ENCODE data around the gene BRD3. TPM values are rescaled to one million over a fixed set of nuclear protein-coding genes. Genes with fewer than 3 reads are reported as not detected.

The BRD3 gene
- total and polyA plus RNA-seq, 2 of the 8 experiments (the other 6 are each of a cell fraction or from before 2014, with no cell fraction given), result 31.0 to 82.7 TPM

DNA sequence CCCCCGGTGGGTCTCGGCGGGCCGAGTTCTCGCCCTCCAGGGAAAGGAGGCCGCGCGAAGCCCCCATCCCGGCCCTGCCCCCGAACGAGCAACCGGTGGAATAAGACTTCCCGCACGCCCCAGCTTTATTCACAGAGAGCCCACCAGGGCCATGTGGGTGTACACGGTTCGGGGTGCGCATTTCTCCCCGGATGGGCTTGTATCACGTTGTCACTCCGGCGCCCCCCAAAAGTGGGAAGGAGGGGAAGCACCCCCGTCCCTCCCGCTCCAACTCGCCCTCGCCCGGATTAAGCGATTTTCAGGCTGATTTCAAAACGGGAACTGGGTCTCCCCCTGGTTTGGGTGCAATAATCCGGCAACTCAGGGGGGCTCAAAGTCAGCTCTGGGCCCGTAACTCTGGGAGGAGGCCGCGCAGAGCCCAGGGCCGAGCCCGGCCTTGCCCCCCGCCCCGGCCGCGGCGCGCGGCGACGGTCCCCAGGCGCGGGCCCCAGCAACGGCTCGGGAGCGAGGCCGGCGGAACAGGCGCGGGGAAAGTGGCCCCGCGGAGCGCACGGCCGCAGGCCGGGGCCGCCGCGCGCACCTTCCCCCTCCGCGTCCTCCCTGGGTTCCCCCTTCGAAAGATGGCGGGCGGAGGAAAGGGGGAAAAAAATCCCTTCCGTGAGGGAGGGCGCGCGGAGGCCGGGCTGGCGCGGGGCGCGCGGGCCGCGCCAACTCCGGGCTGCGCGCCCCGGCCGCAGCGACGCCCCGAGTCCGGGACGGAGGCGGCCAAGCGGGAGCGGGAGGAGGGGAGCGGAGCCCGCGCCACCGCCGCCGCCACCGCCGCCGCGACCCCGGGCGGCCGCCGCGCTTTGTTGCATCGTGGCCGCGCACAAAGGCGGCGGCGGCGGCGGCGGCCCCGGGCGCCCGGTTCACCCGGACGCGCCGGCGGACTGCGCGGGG lies 644 bp downstream of the BRD3 start (continued):
- TF ChIP-seq, protein P1, sequence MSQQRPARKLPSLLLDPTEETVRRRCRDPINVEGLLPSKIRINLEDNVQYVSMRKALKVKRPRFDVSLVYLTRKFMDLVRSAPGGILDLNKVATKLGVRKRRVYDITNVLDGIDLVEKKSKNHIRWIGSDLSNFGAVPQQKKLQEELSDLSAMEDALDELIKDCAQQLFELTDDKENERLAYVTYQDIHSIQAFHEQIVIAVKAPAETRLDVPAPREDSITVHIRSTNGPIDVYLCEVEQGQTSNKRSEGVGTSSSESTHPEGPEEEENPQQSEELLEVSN (IDR thresholded peaks at IDR 0.05), result no peak
- TF ChIP-seq BCL11A (IDR thresholded peaks at IDR 0.05; ENCODE audit: low read depth in 2 of 2, low read length in 2 of 2) (no peak), SIRT6 (IDR thresholded peaks at IDR 0.05; ENCODE audit: low read length) (no peak), CHD1 (IDR thresholded peaks at IDR 0.05; ENCODE audit: low read depth, low read length) (no peak), ASH2L (IDR thresholded peaks at IDR 0.05; ENCODE audit: low read length) (no peak), SP1 (IDR thresholded peaks at IDR 0.05; ENCODE audit: low read depth, low read length) (no peak), SIN3A (conservative IDR thresholded peaks at IDR 0.05 in 1 of 2, IDR thresholded peaks at IDR 0.05 in 1 of 2; ENCODE audit: low read depth in 1 of 2, low read length in 2 of 2) (0 out of 4 replicates have a peak, but pooled peaks of 1 of the 2 experiments have one; percentile 4), RNF2 (IDR thresholded peaks at IDR 0.05; ENCODE audit: borderline replicate concordance, low read depth, low read length, missing control alignments, poor library complexity, severe bottlenecking) (no peak), TAF7 (optimal IDR thresholded peaks at IDR 0.05; ENCODE audit: borderline replicate concordance, low read depth, low read length) (no peak), CHD2 (IDR thresholded peaks at IDR 0.05; ENCODE audit: low read length) (no peak), TBP (IDR thresholded peaks at IDR 0.05; ENCODE audit: low read depth, low read length) (no peak; the same call in 1 of the 2 replicates), EGR1 (IDR thresholded peaks at IDR 0.05; ENCODE audit: borderline replicate concordance, low read depth, low read length) (no peak), POU5F1 (IDR thresholded peaks at IDR 0.05; ENCODE audit: low read depth, low read length) (no peak), CEBPB (IDR thresholded peaks at IDR 0.05; ENCODE audit: low read depth, low read length) (no peak), POLR2A (IDR thresholded peaks at IDR 0.05; ENCODE audit: control extremely low read depth in 1 of 2, low read depth in 2 of 2, low read length in 2 of 2) (peak in 1 of 2 experiments; percentile 41; a peak in 2 of 3 replicates), JUND (IDR thresholded peaks at IDR 0.05; ENCODE audit: low read length) (no peak), SP4 (IDR thresholded peaks at IDR 0.05; ENCODE audit: low read length) (no peak), RXRA (IDR thresholded peaks at IDR 0.05; ENCODE audit: insufficient read depth, low read depth, low read length) (no peak)
- TF ChIP-seq, protein P2, sequence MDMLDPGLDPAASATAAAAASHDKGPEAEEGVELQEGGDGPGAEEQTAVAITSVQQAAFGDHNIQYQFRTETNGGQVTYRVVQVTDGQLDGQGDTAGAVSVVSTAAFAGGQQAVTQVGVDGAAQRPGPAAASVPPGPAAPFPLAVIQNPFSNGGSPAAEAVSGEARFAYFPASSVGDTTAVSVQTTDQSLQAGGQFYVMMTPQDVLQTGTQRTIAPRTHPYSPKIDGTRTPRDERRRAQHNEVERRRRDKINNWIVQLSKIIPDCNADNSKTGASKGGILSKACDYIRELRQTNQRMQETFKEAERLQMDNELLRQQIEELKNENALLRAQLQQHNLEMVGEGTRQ (IDR thresholded peaks at IDR 0.05; ENCODE audit: low read length), result no peak
- TF ChIP-seq, protein P3, sequence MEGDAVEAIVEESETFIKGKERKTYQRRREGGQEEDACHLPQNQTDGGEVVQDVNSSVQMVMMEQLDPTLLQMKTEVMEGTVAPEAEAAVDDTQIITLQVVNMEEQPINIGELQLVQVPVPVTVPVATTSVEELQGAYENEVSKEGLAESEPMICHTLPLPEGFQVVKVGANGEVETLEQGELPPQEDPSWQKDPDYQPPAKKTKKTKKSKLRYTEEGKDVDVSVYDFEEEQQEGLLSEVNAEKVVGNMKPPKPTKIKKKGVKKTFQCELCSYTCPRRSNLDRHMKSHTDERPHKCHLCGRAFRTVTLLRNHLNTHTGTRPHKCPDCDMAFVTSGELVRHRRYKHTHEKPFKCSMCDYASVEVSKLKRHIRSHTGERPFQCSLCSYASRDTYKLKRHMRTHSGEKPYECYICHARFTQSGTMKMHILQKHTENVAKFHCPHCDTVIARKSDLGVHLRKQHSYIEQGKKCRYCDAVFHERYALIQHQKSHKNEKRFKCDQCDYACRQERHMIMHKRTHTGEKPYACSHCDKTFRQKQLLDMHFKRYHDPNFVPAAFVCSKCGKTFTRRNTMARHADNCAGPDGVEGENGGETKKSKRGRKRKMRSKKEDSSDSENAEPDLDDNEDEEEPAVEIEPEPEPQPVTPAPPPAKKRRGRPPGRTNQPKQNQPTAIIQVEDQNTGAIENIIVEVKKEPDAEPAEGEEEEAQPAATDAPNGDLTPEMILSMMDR (IDR thresholded peaks at IDR 0.05; ENCODE audit: control extremely low read depth in 1 of 3, insufficient read depth in 1 of 3, low read depth in 1 of 3, low read length in 3 of 3), result no peak
